ENCODE results near the gene CLEC4M. TPM values are rescaled to one million over a fixed set of nuclear protein-coding genes. Genes with fewer than 3 reads are reported as not detected.

The CLEC4M gene
- total and polyA plus RNA-seq, 2 of the 8 experiments (the other 6 are each of a cell fraction or from before 2014, with no cell fraction given) = not detected

- TF ChIP-seq EP300 (IDR thresholded peaks at IDR 0.05; ENCODE audit: borderline replicate concordance in 1 of 2, low read depth in 2 of 2, low read length in 2 of 2) (no peak), POLR2AphosphoS5 (IDR thresholded peaks at IDR 0.05; ENCODE audit: low read depth, low read length) (no peak)
These were observed 23.0 kb upstream of the CLEC4M start (continued) for GRCh38 chr19:7739801-7740681.

Data from H1 (cell line).